ENCODE results near the gene DIAPH3. TPM values are rescaled to one million over a fixed set of nuclear protein-coding genes. Genes with fewer than 3 reads are reported as not detected.

The DIAPH3 gene
- total RNA-seq, 1 donor from 2014 or later: 8.7 TPM

DNA sequence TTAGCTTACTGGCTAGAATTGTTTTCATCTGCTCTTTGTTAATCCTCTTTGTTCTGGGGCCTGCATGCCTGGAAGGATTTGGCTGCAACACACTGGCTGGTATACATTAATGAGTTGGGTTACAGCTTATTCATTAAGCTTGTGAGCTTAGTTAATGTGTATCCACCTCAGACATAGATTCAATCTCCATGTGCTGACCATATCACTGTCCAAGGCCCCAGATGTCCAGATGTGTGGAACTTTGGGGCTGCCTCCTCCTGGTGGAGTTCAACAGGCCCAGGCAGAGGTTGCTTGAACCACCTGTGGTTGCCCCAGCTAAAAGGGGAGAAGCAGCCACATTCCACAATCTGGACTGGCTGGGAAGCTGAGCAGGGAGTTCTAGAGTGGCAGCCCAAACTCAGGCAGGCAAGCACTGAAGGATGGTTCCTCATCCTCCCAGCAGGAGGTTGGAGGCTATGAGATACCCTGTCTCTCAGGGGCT is 5.4 kb downstream of the DIAPH3 start:
- no peak for DNase-seq (ENCODE audit: low read depth in 2 of 2)

- DNase-seq (ENCODE audit: low read depth in 2 of 2): no peak
Observed at GRCh38 chr13:60155978-60156377, 7.8 kb downstream of the DIAPH3 start.

- DNase-seq (ENCODE audit: low read depth in 2 of 2): no peak
Observed at GRCh38 chr13:60152904-60153303, 10.8 kb downstream of the DIAPH3 start.

DNA sequence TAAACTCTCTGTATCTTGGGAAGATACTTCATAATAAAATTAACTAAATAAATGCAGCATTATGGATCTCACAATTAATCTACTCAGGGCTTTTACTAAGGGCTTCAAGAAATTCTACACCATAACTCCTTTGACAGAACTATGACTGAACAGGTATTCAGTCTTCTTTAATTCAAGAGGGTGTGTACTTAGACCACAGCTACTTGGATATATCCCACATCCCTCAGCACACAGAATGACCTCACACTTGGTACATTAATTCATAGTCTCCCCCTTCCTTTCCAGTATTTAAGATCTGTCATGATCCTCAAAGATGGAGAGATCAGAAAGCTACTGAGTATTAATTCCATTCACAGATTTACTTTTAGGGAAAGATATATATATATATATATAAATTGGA is 11.6 kb downstream of the DIAPH3 start:
- no peak for DNase-seq (ENCODE audit: low read depth in 2 of 2)

GRCh38 chr13:60150538-60150937 is 13.2 kb downstream of the DIAPH3 start:
- no peak for DNase-seq (ENCODE audit: low read depth in 2 of 2)

DNA sequence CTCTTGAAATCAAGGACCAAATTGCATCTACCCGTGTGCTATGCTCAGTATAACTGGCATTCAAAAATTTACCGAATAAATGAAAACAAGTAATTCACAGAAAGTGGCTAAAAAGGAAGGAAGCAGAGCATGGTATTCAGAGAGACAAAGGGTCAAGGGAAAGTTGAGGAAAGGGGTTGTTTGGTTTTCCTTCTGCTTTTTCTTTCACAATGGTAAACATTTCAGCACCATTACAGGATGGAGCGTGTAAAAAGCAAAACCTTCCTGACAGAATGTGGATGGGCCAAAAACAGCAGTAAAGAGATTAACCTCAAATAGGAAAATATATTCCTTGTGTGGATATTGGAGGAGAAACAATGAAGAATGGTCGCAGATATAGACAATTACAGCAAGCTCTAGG is 14.8 kb downstream of the DIAPH3 start:
- peak in 1 of 2 donors; percentile 56 for DNase-seq (ENCODE audit: low read depth in 2 of 2)

DNA sequence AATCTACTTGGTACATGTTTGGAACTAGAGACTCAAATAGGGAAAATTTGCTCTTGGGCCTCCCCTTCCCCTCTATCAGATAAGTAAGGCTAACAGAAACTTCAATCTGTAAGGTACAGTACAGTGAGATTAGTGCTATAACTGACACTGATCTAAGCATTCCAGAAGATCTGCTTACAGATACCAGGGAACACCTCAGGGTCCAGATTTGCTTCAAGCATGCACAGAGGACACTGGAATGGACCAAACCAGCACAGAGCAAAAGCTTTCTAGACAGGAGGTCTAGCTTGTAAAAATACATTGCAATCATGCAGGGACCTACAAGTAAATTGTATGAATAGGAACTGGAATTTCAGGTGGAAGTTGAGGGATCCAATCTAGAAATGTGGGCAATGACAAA is 16.4 kb downstream of the DIAPH3 start:
- DNase-seq (ENCODE audit: low read depth in 2 of 2): no peak

DNA sequence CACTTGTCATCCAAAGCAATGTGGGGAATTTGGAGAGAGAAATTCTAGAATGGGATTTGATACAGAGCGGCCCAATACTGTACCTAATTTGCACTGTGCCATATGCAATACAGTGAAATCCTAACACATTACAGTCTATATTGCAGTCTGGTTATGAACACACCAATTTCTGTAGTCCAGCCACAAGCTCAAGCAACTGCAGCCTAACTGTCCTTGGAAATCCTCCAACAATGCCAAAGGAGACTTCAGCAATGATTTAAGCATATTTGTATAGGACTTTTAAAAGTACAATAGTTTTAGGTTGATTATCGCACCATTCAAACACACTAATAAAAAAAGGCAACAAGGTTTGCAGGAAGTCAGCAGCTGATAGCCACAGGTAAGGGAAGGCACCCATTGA is 17.3 kb downstream of the DIAPH3 start:
- DNase-seq (ENCODE audit: low read depth in 2 of 2): no peak

GRCh38 chr13:60143775-60144174 is 20.0 kb downstream of the DIAPH3 start:
- DNase-seq (ENCODE audit: low read depth in 2 of 2): peak in 1 of 2 donors; percentile 49

DNA sequence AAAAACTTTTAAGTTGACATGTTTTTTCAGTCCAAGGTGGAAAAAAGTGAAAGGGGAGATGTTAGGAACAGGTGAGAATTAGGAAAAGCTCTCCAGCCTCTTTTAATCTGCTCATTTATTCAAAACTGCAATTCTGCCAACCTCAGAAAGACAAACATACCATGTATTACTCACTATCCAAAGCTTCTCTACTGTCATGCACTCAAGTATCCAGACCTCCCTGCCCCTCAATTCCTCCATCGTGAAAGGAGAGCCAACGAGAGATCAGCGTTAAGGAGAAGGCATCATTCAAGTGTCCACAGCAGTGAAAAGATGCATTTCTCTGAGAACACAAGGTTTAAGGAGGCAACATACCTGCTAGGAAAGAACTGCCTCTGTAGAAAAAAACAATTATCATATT is 24.5 kb downstream of the DIAPH3 start:
- no peak for DNase-seq (ENCODE audit: low read depth in 2 of 2)

- DNase-seq (ENCODE audit: low read depth in 2 of 2): no peak
Observed at GRCh38 chr13:60138674-60139073, 25.1 kb downstream of the DIAPH3 start.

GRCh38 chr13:60137911-60138560 is 25.7 kb downstream of the DIAPH3 start:
- no peak for DNase-seq (ENCODE audit: low read depth in 2 of 2)

- DNase-seq (ENCODE audit: low read depth in 2 of 2): peak in 1 of 2 donors; percentile 67
Observed at GRCh38 chr13:60135344-60135743, 28.4 kb downstream of the DIAPH3 start.

DNA sequence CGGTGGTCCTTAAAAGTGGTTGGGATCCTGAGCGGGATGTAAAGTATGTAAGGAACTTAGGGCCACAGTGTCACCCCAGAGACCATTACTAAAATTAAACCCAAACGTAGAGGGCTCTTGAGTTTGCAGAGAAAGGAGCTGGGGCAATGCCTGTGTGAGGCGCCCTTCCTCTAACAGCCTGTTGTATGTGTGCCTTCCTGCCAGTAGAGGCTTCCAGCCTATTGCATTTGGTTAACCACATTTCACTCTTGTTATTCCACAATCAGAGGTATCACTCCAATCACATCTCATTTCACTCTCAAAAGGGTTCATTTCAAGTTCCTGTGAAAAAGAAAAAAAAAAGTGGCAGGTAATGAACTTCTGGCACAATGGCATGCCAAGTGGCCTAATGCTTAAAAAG is 29.4 kb downstream of the DIAPH3 start:
- no peak for DNase-seq (ENCODE audit: low read depth in 2 of 2)

DNA sequence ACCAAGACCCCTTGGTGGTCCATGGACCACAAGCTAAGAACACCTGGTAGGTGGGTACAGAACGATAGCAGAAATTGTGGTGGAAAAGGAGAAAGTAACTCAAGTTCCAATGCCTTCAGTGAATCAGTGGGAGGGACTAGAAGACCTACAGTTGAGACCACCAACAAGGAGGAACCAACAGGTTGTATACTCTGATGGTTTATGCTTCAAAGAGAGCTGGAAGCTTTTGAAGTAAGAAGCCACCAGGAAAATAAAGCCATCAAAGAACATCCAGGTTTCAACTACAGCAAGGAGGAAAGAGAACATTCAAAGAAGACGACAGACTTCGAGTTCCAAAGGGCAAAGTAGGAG is 42.4 kb downstream of the DIAPH3 start:
- DNase-seq (ENCODE audit: low read depth in 2 of 2): no peak

- no peak for DNase-seq (ENCODE audit: low read depth in 2 of 2)
Observed at GRCh38 chr13:60120617-60121336, 43.0 kb downstream of the DIAPH3 start.

- no peak for DNase-seq (ENCODE audit: low read depth in 2 of 2)
Observed at GRCh38 chr13:60118696-60119400, 44.9 kb downstream of the DIAPH3 start.

- DNase-seq (ENCODE audit: low read depth in 2 of 2): no peak
Observed at GRCh38 chr13:60114499-60115028, 49.2 kb downstream of the DIAPH3 start.

DNA sequence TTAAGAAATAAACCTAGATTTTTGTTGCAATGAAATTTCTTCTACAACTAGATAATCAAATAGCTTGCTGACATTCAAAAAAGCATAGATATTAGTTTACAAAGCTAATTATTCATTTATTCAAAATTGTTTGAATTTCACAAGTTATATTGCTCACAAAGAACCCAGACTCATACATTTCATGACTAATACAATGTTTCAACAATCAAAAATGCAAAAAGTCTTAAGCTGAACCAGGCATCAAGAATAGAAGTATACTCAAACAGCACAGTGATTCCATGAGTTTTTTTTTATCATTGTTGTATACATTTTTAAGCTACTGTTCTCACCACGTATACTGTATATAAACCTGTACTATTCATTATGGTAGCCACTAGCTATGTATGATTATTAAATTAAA is 51.0 kb downstream of the DIAPH3 start:
- DNase-seq (ENCODE audit: low read depth in 2 of 2): no peak

- no peak for DNase-seq (ENCODE audit: low read depth in 2 of 2)
Observed at GRCh38 chr13:60111691-60112090, 52.0 kb downstream of the DIAPH3 start.

DNA sequence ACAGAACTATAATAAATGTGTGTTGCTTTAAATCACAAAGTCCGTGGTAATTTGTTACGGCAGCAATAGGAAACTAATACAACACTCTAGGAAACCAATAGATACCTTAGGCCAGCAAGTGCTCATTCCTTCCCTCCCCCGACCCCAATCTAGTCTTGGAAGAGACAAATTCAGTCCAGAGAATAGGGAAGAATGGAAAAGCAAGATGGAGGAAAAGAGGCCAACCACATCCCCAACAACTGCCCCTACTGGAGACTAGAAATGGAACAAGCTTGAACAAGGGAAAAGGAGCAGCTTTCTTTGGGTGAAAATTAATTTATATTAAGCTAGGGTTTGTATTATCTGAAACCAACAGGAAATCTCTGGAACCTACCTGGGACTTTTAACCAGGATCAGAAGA is 54.4 kb downstream of the DIAPH3 start:
- no peak for DNase-seq (ENCODE audit: low read depth in 2 of 2)

- no peak for DNase-seq (ENCODE audit: low read depth in 2 of 2)
Observed at GRCh38 chr13:60108589-60108988, 55.1 kb downstream of the DIAPH3 start.
